ENCODE measurements around the gene WFDC2. TPM values are rescaled to one million over a fixed set of nuclear protein-coding genes. Genes with fewer than 3 reads are reported as not detected.

The WFDC2 gene
- total and polyA plus RNA-seq, 10 of the 15 experiments (the other 5 are each of a cell fraction or from before 2014, with no cell fraction given) = 0.13 TPM; not detected in 9

DNA sequence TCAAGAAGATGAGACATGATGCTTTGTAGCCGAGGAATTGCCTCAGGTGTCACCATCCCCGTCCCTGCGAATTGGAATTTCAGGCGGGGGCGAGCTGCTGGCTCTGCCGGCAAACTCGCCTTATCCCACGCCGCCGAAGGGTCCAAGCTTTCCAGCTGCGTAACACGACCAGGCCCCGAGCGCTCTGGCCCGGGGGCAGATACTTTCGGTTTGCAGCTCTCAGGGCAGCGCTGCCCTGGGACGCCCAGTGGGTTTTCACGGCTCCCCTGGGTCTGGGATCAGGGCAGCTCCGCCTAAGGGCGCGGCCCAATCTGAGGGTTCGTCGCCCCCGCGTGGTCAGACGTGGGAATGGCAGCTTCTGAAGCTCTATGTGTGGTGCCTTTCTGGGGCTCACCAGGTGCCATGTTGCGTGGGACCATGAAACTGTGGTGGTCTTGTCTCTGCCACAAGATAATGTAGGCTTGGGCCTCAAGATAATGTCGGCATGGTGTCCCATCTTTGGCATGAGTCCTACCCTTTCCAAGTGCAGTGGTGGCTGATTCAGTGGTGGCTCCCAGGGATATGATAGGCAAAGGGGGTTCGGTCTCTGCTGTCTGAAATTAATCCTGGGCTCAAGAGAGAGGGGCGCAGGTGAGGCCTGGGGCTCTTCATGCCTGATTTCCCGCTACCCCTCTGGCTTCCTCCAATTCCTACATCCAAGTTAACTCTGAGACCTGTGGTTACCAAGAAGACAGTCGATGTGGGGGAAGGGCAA lies 32.6 kb upstream of the WFDC2 start (continued):
- TF ChIP-seq ZNF217 (IDR thresholded peaks at IDR 0.05) = no peak
- TF ChIP-seq LARP7 (IDR thresholded peaks at IDR 0.05) = peak; percentile 89
- no peak for TF ChIP-seq BRCA1 (IDR thresholded peaks at IDR 0.05; ENCODE audit: low read depth, low read length)
- TF ChIP-seq EZH2 (IDR thresholded peaks at IDR 0.05; ENCODE audit: borderline replicate concordance, control insufficient read depth, low read depth, low read length) = no peak
- peak; percentile 94 for TF ChIP-seq RAD21 (IDR thresholded peaks at IDR 0.05; ENCODE audit: insufficient read depth, low read depth, low read length)
- no peak for TF ChIP-seq GABPA (IDR thresholded peaks at IDR 0.05; ENCODE audit: low read depth)
- TF ChIP-seq IKZF1 (conservative IDR thresholded peaks at IDR 0.05) = peak; percentile 81
- TF ChIP-seq RELA (IDR thresholded peaks at IDR 0.05; ENCODE audit: borderline replicate concordance, partially characterized antibody) = no peak
- no peak for TF ChIP-seq CEBPB (IDR thresholded peaks at IDR 0.05; ENCODE audit: borderline replicate concordance in 1 of 2, low read depth in 2 of 2, low read length in 2 of 2)
- TF ChIP-seq, protein P1, sequence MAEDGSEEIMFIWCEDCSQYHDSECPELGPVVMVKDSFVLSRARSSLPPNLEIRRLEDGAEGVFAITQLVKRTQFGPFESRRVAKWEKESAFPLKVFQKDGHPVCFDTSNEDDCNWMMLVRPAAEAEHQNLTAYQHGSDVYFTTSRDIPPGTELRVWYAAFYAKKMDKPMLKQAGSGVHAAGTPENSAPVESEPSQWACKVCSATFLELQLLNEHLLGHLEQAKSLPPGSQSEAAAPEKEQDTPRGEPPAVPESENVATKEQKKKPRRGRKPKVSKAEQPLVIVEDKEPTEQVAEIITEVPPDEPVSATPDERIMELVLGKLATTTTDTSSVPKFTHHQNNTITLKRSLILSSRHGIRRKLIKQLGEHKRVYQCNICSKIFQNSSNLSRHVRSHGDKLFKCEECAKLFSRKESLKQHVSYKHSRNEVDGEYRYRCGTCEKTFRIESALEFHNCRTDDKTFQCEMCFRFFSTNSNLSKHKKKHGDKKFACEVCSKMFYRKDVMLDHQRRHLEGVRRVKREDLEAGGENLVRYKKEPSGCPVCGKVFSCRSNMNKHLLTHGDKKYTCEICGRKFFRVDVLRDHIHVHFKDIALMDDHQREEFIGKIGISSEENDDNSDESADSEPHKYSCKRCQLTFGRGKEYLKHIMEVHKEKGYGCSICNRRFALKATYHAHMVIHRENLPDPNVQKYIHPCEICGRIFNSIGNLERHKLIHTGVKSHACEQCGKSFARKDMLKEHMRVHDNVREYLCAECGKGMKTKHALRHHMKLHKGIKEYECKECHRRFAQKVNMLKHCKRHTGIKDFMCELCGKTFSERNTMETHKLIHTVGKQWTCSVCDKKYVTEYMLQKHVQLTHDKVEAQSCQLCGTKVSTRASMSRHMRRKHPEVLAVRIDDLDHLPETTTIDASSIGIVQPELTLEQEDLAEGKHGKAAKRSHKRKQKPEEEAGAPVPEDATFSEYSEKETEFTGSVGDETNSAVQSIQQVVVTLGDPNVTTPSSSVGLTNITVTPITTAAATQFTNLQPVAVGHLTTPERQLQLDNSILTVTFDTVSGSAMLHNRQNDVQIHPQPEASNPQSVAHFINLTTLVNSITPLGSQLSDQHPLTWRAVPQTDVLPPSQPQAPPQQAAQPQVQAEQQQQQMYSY (CRISPR knock-in tag; IDR thresholded peaks at IDR 0.05) = no peak
- TF ChIP-seq HDGF (IDR thresholded peaks at IDR 0.05) = no peak
- no peak for TF ChIP-seq CREB1 (IDR thresholded peaks at IDR 0.05; ENCODE audit: low read depth)
- TF ChIP-seq CREM (IDR thresholded peaks at IDR 0.05; ENCODE audit: low read depth) = no peak
- 0 out of 2 replicates have a peak, but pooled peaks have one; percentile 23 for TF ChIP-seq DPF2 (IDR thresholded peaks at IDR 0.05)
- TF ChIP-seq ZNF207 (IDR thresholded peaks at IDR 0.05; ENCODE audit: borderline replicate concordance) = 0 out of 2 replicates have a peak, but pooled peaks have one; percentile 54
- peak; percentile 69 for TF ChIP-seq GATAD2B (conservative IDR thresholded peaks at IDR 0.05; ENCODE audit: low read depth)
- TF ChIP-seq NR2F1 (conservative IDR thresholded peaks at IDR 0.05) = 0 out of 2 replicates have a peak, but pooled peaks have one; percentile 30
- peak; percentile 96 for TF ChIP-seq SMC3 (IDR thresholded peaks at IDR 0.05; ENCODE audit: borderline replicate concordance, low read length)
- no peak; the same call in 1 of the 2 replicates for TF ChIP-seq STAT1 (conservative IDR thresholded peaks at IDR 0.05)
- TF ChIP-seq MLLT1 (IDR thresholded peaks at IDR 0.05) = 0 out of 2 replicates have a peak, but pooled peaks have one; percentile 23
- TF ChIP-seq CHD1 (IDR thresholded peaks at IDR 0.05; ENCODE audit: low read depth, low read length) = no peak
- TF ChIP-seq IKZF2 (IDR thresholded peaks at IDR 0.05) = peak; percentile 59 to 65; a peak in 3 of 4 replicates
- TF ChIP-seq SMARCA5 (IDR thresholded peaks at IDR 0.05) = peak; percentile 83
- TF ChIP-seq IRF4 (IDR thresholded peaks at IDR 0.05; ENCODE audit: low read depth, low read length) = 0 out of 2 replicates have a peak, but pooled peaks have one; percentile 42
- peak; percentile 96 to 97 (median 96) for TF ChIP-seq CTCF (IDR thresholded peaks at IDR 0.05 in 2 of 3, conservative IDR thresholded peaks at IDR 0.05 in 1 of 3; ENCODE audit: control insufficient read depth in 2 of 3, extremely low read depth in 1 of 3, insufficient read depth in 1 of 3, low read depth in 3 of 3, low read length in 3 of 3)
